Gastroesophageal sphincter (tissue), 3 donors: ENCODE results near the gene C5orf24.

Experiments
- EP300 ChIP-seq: sonication (generic); formaldehyde crosslinking; IDR thresholded peaks from one replicate; pipeline ENCODE4 v1.6.1; 2017; ENCODE audit warnings: antibody characterized with exemption, mild to moderate bottlenecking
- POLR2A ChIP-seq, 2 donors: fragments of 450-650 bp; IDR thresholded peaks; one replicate each; pipeline ENCODE4 v1.6.1; 2017; ENCODE audit warnings: antibody characterized with exemption in 2 of 2, mild to moderate bottlenecking in 2 of 2, moderate library complexity in 1 of 2
- TF ChIP-seq, protein P1 (sequence below), 4 experiments: fragments of 200-600 bp in 2 of 4; fragments of 450-650 bp in 2 of 4; sonication (generic) in 1 of 4; IDR thresholded peaks; one replicate each; pipeline ENCODE4 v1.5.1; 2017 to 2019; ENCODE audit warnings: antibody characterized with exemption in 4 of 4, mild to moderate bottlenecking in 2 of 4, moderate library complexity in 2 of 4

DNA sequence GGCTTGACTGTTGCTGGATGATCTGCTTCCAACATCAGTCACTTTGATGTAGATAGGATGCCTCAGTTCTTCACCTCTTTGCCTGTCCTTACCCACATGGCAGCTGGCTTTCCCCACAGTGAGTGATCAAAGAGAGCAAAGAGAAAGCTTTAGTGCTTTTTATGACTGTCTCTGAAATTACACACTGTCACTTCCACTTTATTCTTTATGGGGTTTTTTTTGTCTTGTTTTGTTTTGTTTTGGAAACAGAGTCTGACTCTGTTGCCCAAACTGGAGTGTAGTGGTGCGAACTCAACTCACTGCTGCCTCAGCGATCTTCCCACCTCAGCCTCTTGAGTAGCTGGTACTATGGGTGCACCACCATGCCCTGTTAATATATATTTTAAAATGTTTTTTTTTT lies 32.4 kb upstream of the C5orf24 start:
- TF ChIP-seq EP300 (no peak), POLR2A (IDR thresholded peaks at IDR 0.05) (no peak)
- TF ChIP-seq, protein P1, sequence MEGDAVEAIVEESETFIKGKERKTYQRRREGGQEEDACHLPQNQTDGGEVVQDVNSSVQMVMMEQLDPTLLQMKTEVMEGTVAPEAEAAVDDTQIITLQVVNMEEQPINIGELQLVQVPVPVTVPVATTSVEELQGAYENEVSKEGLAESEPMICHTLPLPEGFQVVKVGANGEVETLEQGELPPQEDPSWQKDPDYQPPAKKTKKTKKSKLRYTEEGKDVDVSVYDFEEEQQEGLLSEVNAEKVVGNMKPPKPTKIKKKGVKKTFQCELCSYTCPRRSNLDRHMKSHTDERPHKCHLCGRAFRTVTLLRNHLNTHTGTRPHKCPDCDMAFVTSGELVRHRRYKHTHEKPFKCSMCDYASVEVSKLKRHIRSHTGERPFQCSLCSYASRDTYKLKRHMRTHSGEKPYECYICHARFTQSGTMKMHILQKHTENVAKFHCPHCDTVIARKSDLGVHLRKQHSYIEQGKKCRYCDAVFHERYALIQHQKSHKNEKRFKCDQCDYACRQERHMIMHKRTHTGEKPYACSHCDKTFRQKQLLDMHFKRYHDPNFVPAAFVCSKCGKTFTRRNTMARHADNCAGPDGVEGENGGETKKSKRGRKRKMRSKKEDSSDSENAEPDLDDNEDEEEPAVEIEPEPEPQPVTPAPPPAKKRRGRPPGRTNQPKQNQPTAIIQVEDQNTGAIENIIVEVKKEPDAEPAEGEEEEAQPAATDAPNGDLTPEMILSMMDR (IDR thresholded peaks at IDR 0.05), result no peak
